IPS-11a (cell line): ENCODE results near the gene EFNA5.

Experiments
- H3K4me3 ChIP-seq: one replicate; pipeline ENCODE4 v1.5.1; 2013; ENCODE audit warnings: low read depth, low read length, control low read depth

Gene EFNA5

GRCh38 chr5:107404595-107405374, 266.0 kb downstream of the EFNA5 start:
- H3K4me3 ChIP-seq = no peak overlapping the region

GRCh38 chr5:107403228-107403953, 267.3 kb downstream of the EFNA5 start:
- H3K4me3 ChIP-seq = no peak overlapping the region

DNA sequence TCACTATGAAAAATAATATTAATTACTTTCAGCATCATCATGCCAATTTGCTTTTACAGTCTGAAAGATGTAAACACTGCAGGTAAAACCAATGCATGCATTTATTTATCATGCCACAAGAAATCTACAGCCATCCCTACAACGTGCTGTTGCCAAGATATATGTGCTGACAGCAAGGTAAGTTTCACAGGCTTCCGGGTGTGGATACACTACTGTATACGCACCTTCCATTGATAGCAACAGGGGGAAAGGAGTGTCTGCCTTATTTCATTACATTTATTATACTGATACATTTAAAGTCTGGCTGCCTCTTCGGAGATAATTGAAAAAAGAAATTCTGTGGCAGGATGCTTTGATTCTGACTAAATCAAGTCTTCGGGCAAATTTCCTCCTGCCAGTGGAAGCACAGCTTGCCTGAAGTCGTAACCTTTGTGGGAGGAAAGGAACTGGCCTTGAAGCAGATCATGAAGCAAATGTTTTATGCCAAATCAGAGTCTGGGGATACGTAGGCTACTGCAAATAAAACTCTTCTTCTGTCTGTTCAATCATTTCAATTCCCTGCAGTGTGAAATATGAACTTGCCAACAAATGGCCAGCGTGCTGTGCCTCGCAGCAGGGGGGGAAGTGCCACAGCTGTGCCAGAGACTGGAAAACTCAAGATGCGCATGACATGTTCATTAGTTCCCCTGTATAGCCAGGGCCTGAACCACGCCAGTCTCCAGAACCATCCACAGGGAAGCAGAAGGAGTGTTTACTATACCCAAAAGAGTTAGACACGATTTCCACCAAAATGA, 268.1 kb downstream of the EFNA5 start:
- no peak overlapping the region for H3K4me3 ChIP-seq

GRCh38 chr5:107401470-107402122, 269.1 kb downstream of the EFNA5 start:
- no peak overlapping the region for H3K4me3 ChIP-seq

DNA sequence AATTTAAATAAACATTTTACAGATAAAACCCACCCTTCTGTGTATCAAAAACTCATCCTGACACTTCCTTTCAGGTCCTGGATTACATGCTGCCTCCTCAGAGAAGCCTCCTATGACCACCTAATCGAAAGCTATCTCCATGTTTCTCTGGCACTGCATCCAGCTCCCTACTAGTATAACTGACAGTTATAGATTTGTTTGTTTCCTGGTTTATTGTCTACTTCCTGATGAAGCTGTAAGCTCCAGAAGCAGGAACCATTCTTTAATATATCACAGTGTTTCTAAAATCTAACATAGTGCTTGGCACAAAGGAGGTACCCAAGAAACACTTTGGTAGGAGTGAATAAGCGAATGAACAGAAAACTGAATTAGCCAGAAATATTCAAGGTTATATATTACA, 270.4 kb downstream of the EFNA5 start:
- no peak overlapping the region for H3K4me3 ChIP-seq

- H3K4me3 ChIP-seq = no peak overlapping the region
Observed at GRCh38 chr5:107398703-107399102, 272.0 kb downstream of the EFNA5 start.

- H3K4me3 ChIP-seq = no peak overlapping the region
Observed at GRCh38 chr5:107396351-107396690, 274.4 kb downstream of the EFNA5 start.

DNA sequence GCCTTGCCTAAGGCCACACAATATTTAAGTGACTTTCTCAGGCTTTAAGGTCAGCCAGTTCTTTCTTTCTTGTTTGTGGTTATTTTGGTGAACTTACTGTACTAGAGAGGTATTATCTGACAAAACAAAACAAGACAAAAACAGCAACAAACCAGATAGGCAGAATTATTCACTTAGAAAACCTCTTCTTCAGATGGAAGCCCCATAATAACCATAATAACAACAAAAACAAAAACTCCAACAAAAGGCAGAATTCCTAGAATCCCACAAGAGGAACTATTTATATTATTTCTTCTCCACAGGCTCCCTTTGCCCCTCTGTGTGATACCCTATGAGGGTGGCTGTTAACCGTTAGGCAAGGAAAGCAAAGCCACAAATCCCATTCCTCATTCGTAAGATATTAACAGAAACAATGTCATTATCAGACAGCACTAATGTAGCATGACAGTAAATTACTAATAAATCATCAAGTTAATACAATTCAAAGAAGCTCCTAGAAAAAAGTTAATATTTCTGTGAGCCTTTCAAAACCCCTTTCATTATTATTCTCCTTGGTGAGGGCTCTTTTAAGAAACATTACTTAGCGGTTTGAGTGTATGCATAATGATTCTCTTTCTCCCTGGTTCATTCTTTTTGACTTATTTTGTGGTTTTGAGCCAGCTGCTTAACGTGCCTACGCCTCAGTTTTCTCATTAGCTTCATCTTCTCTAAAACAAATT, 274.9 kb downstream of the EFNA5 start:
- H3K4me3 ChIP-seq = no peak overlapping the region

- no peak overlapping the region for H3K4me3 ChIP-seq
Observed at GRCh38 chr5:107393851-107394250, 276.9 kb downstream of the EFNA5 start.

- H3K4me3 ChIP-seq = no peak overlapping the region
Observed at GRCh38 chr5:107391787-107392186, 278.9 kb downstream of the EFNA5 start.

DNA sequence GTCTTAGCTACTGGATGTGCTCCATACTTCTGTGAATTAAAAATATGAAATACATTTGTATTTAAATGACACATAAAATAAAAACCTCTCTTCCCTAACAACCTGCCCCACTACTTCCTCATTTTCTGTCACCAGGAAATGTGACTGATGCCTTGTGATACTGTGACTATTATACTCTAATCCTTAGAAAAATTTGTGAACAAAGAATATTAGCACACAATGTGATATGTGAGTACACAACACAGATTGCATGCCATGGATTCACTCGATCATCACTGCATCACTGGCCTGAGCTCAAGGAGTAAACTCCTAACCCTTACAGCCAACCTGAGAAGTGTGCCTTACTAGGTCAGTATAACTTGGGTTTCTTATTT, 281.0 kb downstream of the EFNA5 start:
- H3K4me3 ChIP-seq = no peak overlapping the region

GRCh38 chr5:107389130-107389774, 281.5 kb downstream of the EFNA5 start:
- no peak overlapping the region for H3K4me3 ChIP-seq

GRCh38 chr5:107388141-107388861, 282.4 kb downstream of the EFNA5 start:
- no peak overlapping the region for H3K4me3 ChIP-seq

DNA sequence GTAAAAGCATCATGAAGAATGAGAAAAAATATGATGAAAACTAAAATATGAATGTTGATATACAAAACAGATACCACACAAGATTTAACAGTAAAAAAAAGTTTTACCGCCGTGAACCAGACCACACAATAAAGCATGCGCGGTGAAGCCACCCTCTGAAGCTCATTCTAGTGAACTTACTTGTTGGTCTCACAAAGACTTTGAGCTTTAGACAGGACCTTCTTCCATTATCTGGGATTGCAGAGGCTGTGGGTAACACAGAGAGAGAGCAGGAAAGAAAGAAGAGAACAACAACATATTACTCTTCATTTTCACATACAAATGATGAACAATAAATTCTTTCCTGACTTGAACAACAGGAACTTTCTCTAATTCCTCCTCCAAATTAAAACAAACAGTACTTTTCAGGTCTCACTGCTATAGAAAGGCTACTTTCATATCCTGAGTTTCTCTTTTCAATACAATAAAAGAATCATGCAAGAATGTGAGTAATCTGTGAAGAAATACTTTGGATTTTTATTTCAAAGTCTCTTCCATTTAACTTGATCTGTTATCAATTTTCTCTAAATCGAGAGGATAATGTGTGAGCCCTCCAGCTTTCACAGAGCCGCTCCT, 283.1 kb downstream of the EFNA5 start:
- H3K4me3 ChIP-seq = no peak overlapping the region

- no peak overlapping the region for H3K4me3 ChIP-seq
Observed at GRCh38 chr5:107385708-107386107, 285.0 kb downstream of the EFNA5 start.

DNA sequence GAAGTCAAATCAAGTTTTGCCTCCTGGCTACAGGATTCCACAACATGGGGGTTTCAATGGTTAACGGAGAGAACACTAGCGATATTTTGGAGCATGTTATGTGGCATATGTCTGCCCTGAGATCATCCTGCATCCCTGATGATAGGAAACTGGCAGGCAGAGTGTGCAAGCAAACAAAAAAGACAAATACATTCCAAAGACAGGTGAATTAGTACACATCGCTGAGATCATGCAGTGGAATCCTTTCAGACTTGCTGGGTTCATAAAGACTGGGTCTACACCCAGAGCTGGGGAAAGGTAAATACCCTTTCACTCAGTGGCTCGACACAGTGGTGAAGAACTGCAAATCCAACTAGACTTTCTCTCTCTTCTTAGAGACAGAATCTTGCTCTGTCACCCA, 286.5 kb downstream of the EFNA5 start:
- no peak overlapping the region for H3K4me3 ChIP-seq

- no peak overlapping the region for H3K4me3 ChIP-seq
Observed at GRCh38 chr5:107383414-107383813, 287.3 kb downstream of the EFNA5 start.

DNA sequence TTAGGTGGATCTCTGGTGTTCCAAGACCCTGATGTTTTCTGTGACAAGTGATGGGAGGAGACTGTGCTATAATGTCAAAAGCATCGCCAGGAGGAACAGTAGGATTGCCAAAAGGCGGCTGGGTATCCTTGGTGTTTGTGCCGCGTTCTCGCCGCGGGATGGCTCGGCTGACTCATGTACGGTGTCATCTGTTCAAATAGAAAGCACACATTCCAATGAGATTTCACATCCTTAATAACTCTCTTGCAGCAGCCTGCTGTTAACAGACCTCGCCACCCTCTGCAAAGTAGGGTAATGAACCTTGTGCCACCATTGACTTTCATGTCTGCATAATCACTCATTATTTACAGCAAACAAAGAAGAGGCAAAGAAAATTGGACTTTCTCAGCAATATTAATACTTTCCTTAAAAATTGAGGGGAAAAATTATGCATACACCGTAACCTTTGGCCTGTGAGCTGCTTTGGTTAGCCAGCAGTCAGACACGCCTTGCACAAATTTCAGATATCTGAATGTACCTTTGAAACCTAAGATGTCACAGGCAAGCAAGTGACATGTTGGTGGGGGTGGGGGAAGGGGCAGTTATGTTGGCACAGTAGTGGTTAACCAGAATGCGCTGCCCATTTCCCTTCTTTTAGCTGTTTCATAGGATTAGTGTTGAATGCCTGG, 289.4 kb downstream of the EFNA5 start:
- H3K4me3 ChIP-seq = no peak overlapping the region

DNA sequence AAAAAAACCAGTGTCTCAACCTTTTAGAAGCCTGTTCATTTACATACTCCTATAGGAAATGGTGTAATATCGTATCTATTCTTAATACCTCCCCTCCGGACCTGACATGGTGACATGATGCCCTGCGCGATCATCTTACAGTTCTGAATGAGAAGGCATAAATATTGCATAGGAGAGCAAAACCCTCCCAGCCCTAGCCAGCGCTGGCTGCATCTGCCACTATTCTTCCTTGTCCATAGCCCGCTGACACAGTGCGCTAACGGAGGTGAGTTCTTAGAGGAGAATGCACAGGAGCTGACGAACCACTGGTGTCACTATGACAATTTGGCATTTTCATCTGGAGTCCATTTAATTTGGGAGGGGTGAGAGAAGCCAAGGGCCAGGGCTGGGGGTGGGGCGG, 290.1 kb downstream of the EFNA5 start:
- no peak overlapping the region for H3K4me3 ChIP-seq
